ENCODE results near the gene NFAM1. TPM values are rescaled to one million over a fixed set of nuclear protein-coding genes. Genes with fewer than 3 reads are reported as not detected.

The NFAM1 gene
- total RNA-seq, 1 experiment from 2014 or later = 3.8 TPM

- Histone ChIP-seq H3K4me1 (ENCODE audit: insufficient read depth, low read length, poor library complexity, severe bottlenecking) (peaks cover 25% of the 10 kb centered on the region), H3K36me3 (ENCODE audit: insufficient read depth, low read length, poor library complexity, severe bottlenecking) (no peaks in the 10 kb centered on the region), H3K4me3 (ENCODE audit: low read depth, low read length, poor library complexity, severe bottlenecking) (no peak overlapping the region), H3K9me3 (ENCODE audit: low read depth, low read length, poor library complexity, severe bottlenecking) (no peaks in the 10 kb centered on the region), H3K27me3 (replicated peaks; ENCODE audit: insufficient read depth, low read depth, low read length, poor library complexity) (no peaks in the 10 kb centered on the region), H3K27ac (ENCODE audit: low read depth, low read length, poor library complexity, severe bottlenecking) (no peak overlapping the region)
- intact Hi-C loops (cut with micrococcal nuclease; ENCODE audit: unreplicated experiment) = no loop called here
- CTCF ChIA-PET = no interaction called here
- BruUV-seq (replicated peaks) = no TSS peak
- POLR2A ChIA-PET (ENCODE audit: low non-redundant PET) = no interaction called here
- no peak for DNase-seq (ENCODE audit: low spot score)
- TF ChIP-seq, protein P1, sequence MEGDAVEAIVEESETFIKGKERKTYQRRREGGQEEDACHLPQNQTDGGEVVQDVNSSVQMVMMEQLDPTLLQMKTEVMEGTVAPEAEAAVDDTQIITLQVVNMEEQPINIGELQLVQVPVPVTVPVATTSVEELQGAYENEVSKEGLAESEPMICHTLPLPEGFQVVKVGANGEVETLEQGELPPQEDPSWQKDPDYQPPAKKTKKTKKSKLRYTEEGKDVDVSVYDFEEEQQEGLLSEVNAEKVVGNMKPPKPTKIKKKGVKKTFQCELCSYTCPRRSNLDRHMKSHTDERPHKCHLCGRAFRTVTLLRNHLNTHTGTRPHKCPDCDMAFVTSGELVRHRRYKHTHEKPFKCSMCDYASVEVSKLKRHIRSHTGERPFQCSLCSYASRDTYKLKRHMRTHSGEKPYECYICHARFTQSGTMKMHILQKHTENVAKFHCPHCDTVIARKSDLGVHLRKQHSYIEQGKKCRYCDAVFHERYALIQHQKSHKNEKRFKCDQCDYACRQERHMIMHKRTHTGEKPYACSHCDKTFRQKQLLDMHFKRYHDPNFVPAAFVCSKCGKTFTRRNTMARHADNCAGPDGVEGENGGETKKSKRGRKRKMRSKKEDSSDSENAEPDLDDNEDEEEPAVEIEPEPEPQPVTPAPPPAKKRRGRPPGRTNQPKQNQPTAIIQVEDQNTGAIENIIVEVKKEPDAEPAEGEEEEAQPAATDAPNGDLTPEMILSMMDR (conservative IDR thresholded peaks at IDR 0.05; ENCODE audit: low read depth, low read length) = no peak
- TF ChIP-seq EZH2 (IDR thresholded peaks at IDR 0.05; ENCODE audit: borderline replicate concordance, low read depth, low read length, poor library complexity, severe bottlenecking) = no peak
These were observed 81.8 kb downstream of the NFAM1 start for GRCh38 chr22:42350373-42350772.

- no peaks in the 10 kb centered on the region for H3K9me3 ChIP-seq (ENCODE audit: low read depth, low read length, poor library complexity, severe bottlenecking)
- H3K4me3 ChIP-seq (ENCODE audit: low read depth, low read length, poor library complexity, severe bottlenecking) = no peak overlapping the region
- TF ChIP-seq, protein P1 (conservative IDR thresholded peaks at IDR 0.05; ENCODE audit: low read depth, low read length) = no peak
- TF ChIP-seq EZH2 (IDR thresholded peaks at IDR 0.05; ENCODE audit: borderline replicate concordance, low read depth, low read length, poor library complexity, severe bottlenecking) = no peak
- CTCF ChIA-PET = no interaction called here
- no peaks in the 10 kb centered on the region for H3K27me3 ChIP-seq (replicated peaks; ENCODE audit: insufficient read depth, low read depth, low read length, poor library complexity)
- peaks cover 34% of the 10 kb centered on the region for H3K4me1 ChIP-seq (ENCODE audit: insufficient read depth, low read length, poor library complexity, severe bottlenecking)
- intact Hi-C loops (cut with micrococcal nuclease; ENCODE audit: unreplicated experiment) = no loop called here
- DNase-seq (ENCODE audit: low spot score) = peak; percentile 71
- BruUV-seq (replicated peaks) = no TSS peak
- H3K27ac ChIP-seq (ENCODE audit: low read depth, low read length, poor library complexity, severe bottlenecking) = peak overlapping the region; percentile 49
- no peaks in the 10 kb centered on the region for H3K36me3 ChIP-seq (ENCODE audit: insufficient read depth, low read length, poor library complexity, severe bottlenecking)
- POLR2A ChIA-PET (ENCODE audit: low non-redundant PET) = no interaction called here
These were observed 84.8 kb downstream of the NFAM1 start for GRCh38 chr22:42347281-42347824.

DNA sequence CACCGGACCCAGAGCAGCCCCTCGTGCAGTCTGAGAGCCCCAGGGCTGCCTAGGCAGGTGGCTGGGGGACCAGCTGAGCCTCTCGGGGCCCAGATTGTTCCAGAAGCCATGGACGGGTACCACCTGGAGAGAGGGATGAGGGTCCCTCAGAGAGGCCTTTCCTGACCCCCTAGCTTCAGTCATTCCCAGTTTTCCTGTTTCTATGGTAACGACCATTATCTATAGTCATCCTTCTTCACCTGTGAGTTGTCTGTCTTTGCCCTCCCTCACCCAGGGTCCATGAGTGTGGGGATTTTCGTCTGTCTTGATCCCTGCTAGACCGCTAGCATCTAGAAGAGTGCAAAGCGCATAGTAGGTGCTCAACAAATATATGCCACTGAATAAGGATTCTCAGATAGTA is 85.5 kb downstream of the NFAM1 start:
- CTCF ChIA-PET = no interaction called here
- Histone ChIP-seq H3K27ac (ENCODE audit: low read depth, low read length, poor library complexity, severe bottlenecking) (peak overlapping the region; percentile 49), H3K9me3 (ENCODE audit: low read depth, low read length, poor library complexity, severe bottlenecking) (no peaks in the 10 kb centered on the region), H3K36me3 (ENCODE audit: insufficient read depth, low read length, poor library complexity, severe bottlenecking) (no peaks in the 10 kb centered on the region), H3K4me3 (ENCODE audit: low read depth, low read length, poor library complexity, severe bottlenecking) (no peak overlapping the region), H3K4me1 (ENCODE audit: insufficient read depth, low read length, poor library complexity, severe bottlenecking) (peaks cover 34% of the 10 kb centered on the region), H3K27me3 (replicated peaks; ENCODE audit: insufficient read depth, low read depth, low read length, poor library complexity) (no peaks in the 10 kb centered on the region)
- no TSS peak for BruUV-seq (replicated peaks)
- intact Hi-C loops (cut with micrococcal nuclease; ENCODE audit: unreplicated experiment) = no loop called here
- DNase-seq (ENCODE audit: low spot score) = no peak
- TF ChIP-seq, protein P1 (conservative IDR thresholded peaks at IDR 0.05; ENCODE audit: low read depth, low read length) = no peak
- TF ChIP-seq EZH2 (IDR thresholded peaks at IDR 0.05; ENCODE audit: borderline replicate concordance, low read depth, low read length, poor library complexity, severe bottlenecking) = no peak
- POLR2A ChIA-PET (ENCODE audit: low non-redundant PET) = no interaction called here

Measured in A673 (cell line).